Skin epidermis (tissue), 12 donors: Measurements from ENCODE around the gene TRIO.
A peak's percentile ranks its signal among the peaks of the same experiment; 100 is the strongest.

ENCODE experiments used
- H3K27ac ChIP-seq, 21 experiments: fragments of 200-600 bp; sonication (generic) in 11 of 21; one replicate each; pipeline ENCODE4 v1.5.0; 2020; ENCODE audit warnings: mild to moderate bottlenecking in 3 of 21, inconsistent platforms in 2 of 21, moderate library complexity in 2 of 21
- H3K4me3 ChIP-seq, 7 experiments: fragments of 200-600 bp; sonication (generic) in 2 of 7; one replicate each; pipeline ENCODE4 v1.5.0; 2020; ENCODE audit warnings: inconsistent platforms in 2 of 7, mild to moderate bottlenecking in 2 of 7, moderate library complexity in 1 of 7

The TRIO gene

GRCh38 chr5:14353726-14354474 is 210.8 kb downstream of the TRIO start:
- Histone ChIP-seq H3K4me3 (no peak overlapping the region), H3K27ac (no peak overlapping the region)

- no peak overlapping the region for H3K27ac ChIP-seq
- H3K4me3 ChIP-seq, result no peak overlapping the region
Observed at GRCh38 chr5:14355391-14355790, 212.2 kb downstream of the TRIO start.

GRCh38 chr5:14356305-14356704 is 213.2 kb downstream of the TRIO start:
- Histone ChIP-seq H3K4me3 (no peak overlapping the region), H3K27ac (no peak overlapping the region)

GRCh38 chr5:14357441-14357840 is 214.3 kb downstream of the TRIO start:
- Histone ChIP-seq H3K4me3 (no peak overlapping the region), H3K27ac (peak overlapping the region in 1 of 21 experiments; percentile 5)

- Histone ChIP-seq H3K27ac (no peak overlapping the region), H3K4me3 (no peak overlapping the region)
Observed at GRCh38 chr5:14357851-14358250, 214.7 kb downstream of the TRIO start.

GRCh38 chr5:14358536-14358935 is 215.4 kb downstream of the TRIO start:
- no peak overlapping the region for H3K27ac ChIP-seq
- no peak overlapping the region for H3K4me3 ChIP-seq

GRCh38 chr5:14359069-14360043 is 216.2 kb downstream of the TRIO start:
- Histone ChIP-seq H3K4me3 (no peak overlapping the region), H3K27ac (no peak overlapping the region)

- no peak overlapping the region for H3K4me3 ChIP-seq
- H3K27ac ChIP-seq, result no peak overlapping the region
Observed at GRCh38 chr5:14362491-14362890, 219.3 kb downstream of the TRIO start.

GRCh38 chr5:14364096-14364495 is 221.0 kb downstream of the TRIO start:
- H3K27ac ChIP-seq, result no peak overlapping the region
- H3K4me3 ChIP-seq, result no peak overlapping the region

GRCh38 chr5:14364576-14365472 is 221.7 kb downstream of the TRIO start:
- no peak overlapping the region for H3K27ac ChIP-seq
- H3K4me3 ChIP-seq, result no peak overlapping the region

GRCh38 chr5:14365831-14366430 is 222.8 kb downstream of the TRIO start:
- Histone ChIP-seq H3K27ac (peak overlapping the region in 1 of 21 experiments; percentile 3), H3K4me3 (no peak overlapping the region)

GRCh38 chr5:14366763-14367162 is 223.6 kb downstream of the TRIO start:
- H3K27ac ChIP-seq, result no peak overlapping the region

GRCh38 chr5:14367364-14367763 is 224.2 kb downstream of the TRIO start:
- H3K4me3 ChIP-seq, result no peak overlapping the region
- H3K27ac ChIP-seq, result no peak overlapping the region

More at GRCh38 chr5:14366763-14367162, 223.6 kb downstream of the TRIO start:
- no peak overlapping the region for H3K4me3 ChIP-seq

GRCh38 chr5:14369780-14370179 is 226.6 kb downstream of the TRIO start:
- no peak overlapping the region for H3K4me3 ChIP-seq
- no peak overlapping the region for H3K27ac ChIP-seq

GRCh38 chr5:14370386-14370785 is 227.2 kb downstream of the TRIO start:
- no peak overlapping the region for H3K4me3 ChIP-seq
- no peak overlapping the region for H3K27ac ChIP-seq

GRCh38 chr5:14373685-14374084 is 230.5 kb downstream of the TRIO start:
- H3K27ac ChIP-seq, result no peak overlapping the region
- no peak overlapping the region for H3K4me3 ChIP-seq

- Histone ChIP-seq H3K27ac (no peak overlapping the region), H3K4me3 (no peak overlapping the region)
Observed at GRCh38 chr5:14374100-14374499, 231.0 kb downstream of the TRIO start.

- Histone ChIP-seq H3K27ac (no peak overlapping the region), H3K4me3 (no peak overlapping the region)
Observed at GRCh38 chr5:14376789-14377188, 233.6 kb downstream of the TRIO start.

GRCh38 chr5:14379739-14380497 is 236.8 kb downstream of the TRIO start:
- Histone ChIP-seq H3K4me3 (no peak overlapping the region), H3K27ac (no peak overlapping the region)
